DND-41 (cell line): ENCODE data around the gene IDH3G.

Source experiments
- ATAC-seq: fragments of 200-7000 bp; cut with Tn5 transposase; 3 replicates; pipeline ENCODE4 v1.9.1; 2021; ENCODE audit warnings: low read depth; ENCODE audit not compliant: insufficient read depth
- DNase-seq: peaks from one replicate; pipeline ENCODE4 v3.0.0-alpha.2; 2020
- H2AFZ ChIP-seq: 2 replicates; pipeline ENCODE4 v1.6.0; 2012; ENCODE audit warnings: low read depth, low read length
- H3K27ac ChIP-seq: 2 replicates; pipeline ENCODE4 v1.5.1; 2012; ENCODE audit warnings: low read length, inconsistent platforms
- H3K27me3 ChIP-seq: fragments of 200-600 bp; sonication (generic); 2 replicates; pipeline ENCODE4 v1.6.0; 2012; ENCODE audit warnings: low read length, mild to moderate bottlenecking, inconsistent platforms; ENCODE audit not compliant: insufficient read depth, poor library complexity
- H3K36me3 ChIP-seq: 2 replicates; pipeline ENCODE4 v1.5.1; 2012; ENCODE audit warnings: low read length, inconsistent platforms; ENCODE audit not compliant: insufficient read depth
- H3K4me1 ChIP-seq: 2 replicates; pipeline ENCODE4 v1.5.1; 2012; ENCODE audit warnings: mild to moderate bottlenecking, low read length; ENCODE audit not compliant: insufficient read depth
- H3K4me2 ChIP-seq: 2 replicates; pipeline ENCODE4 v1.6.0; 2012; ENCODE audit warnings: mild to moderate bottlenecking, moderate library complexity, low read length, inconsistent platforms; ENCODE audit not compliant: insufficient read depth
- H3K4me3 ChIP-seq, 2 experiments: fragments of 200-600 bp in 1 of 2; shearing (Covaris generic) in 1 of 2; 2 replicates each; pipeline ENCODE4 v1.5.1; 2012 to 2016; ENCODE audit warnings: inconsistent platforms in 2 of 2, low read length in 2 of 2, mild to moderate bottlenecking in 2 of 2, low read depth in 1 of 2, moderate library complexity in 1 of 2
- H3K79me2 ChIP-seq: 2 replicates; pipeline ENCODE4 v1.6.0; 2012; ENCODE audit warnings: low read length, inconsistent platforms; ENCODE audit not compliant: insufficient read depth
- H3K9ac ChIP-seq: 2 replicates; pipeline ENCODE4 v1.6.0; 2012; ENCODE audit warnings: low read depth, mild to moderate bottlenecking, inconsistent platforms, low read length, moderate library complexity
- H3K9me3 ChIP-seq: 2 replicates; pipeline ENCODE4 v1.5.1; 2012; ENCODE audit warnings: low read length, moderate library complexity, mild to moderate bottlenecking, inconsistent platforms; ENCODE audit not compliant: insufficient read depth, severe bottlenecking
- H4K20me1 ChIP-seq: 2 replicates; pipeline ENCODE4 v1.6.0; 2012; ENCODE audit warnings: low read length; ENCODE audit not compliant: insufficient read depth
- CTCF ChIP-seq: IDR thresholded peaks from 2 replicates; pipeline ENCODE4 v1.5.1; 2012; ENCODE audit warnings: borderline replicate concordance, low read length, moderate library complexity, mild to moderate bottlenecking; ENCODE audit not compliant: poor library complexity, severe bottlenecking; ENCODE audit errors: extremely low read depth
- EZH2 ChIP-seq: IDR thresholded peaks from 3 replicates; pipeline ENCODE4 v1.6.1; 2012; ENCODE audit warnings: borderline replicate concordance, low read depth, mild to moderate bottlenecking, moderate library complexity, low read length, inconsistent platforms; ENCODE audit not compliant: severe bottlenecking

IDH3G gene

DNA sequence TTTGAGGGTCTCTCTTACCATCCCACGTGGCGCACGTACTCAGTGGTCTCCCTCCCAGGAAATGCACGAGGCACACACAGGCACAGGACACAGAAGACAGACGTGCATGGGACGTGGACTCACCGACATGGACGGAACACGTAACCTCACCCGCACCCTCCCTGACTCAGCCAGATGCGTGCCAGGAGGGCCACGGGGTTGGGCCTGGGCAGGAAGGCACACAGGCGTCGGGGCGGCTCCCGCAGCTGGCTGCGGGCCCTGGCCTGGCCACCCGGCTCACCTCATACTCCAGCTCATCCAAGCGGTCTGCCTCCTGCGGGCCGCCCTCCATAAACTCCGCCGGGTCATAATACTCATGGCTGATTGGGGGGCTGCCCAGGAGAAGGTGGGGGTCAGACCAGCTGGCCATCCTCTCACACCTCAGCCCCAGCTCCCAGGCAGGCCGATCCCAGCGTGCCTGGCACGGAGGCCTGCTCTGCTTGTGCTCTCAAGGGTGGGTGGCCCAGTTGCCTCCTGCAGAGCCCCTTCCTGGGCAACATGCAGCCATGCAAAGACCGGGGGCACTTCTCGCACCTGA is 12.9 kb upstream of the IDH3G start:
- H3K4me3 ChIP-seq = no peak overlapping the region
- H2AFZ ChIP-seq = no peak overlapping the region
- H3K27me3 ChIP-seq = no peaks in the 10 kb centered on the region
- no peaks in the 10 kb centered on the region for H3K79me2 ChIP-seq
- no peaks in the 10 kb centered on the region for H3K4me1 ChIP-seq
- H3K9me3 ChIP-seq = no peaks in the 10 kb centered on the region
- H3K4me2 ChIP-seq = no peak overlapping the region
- ATAC-seq (no peak), DNase-seq (no peak)
- H3K36me3 ChIP-seq = no peaks in the 10 kb centered on the region
- no peak for TF ChIP-seq EZH2
- TF ChIP-seq CTCF = no peak
- no peaks in the 10 kb centered on the region for H4K20me1 ChIP-seq
- no peak overlapping the region for H3K27ac ChIP-seq
- H3K9ac ChIP-seq = no peak overlapping the region

DNA sequence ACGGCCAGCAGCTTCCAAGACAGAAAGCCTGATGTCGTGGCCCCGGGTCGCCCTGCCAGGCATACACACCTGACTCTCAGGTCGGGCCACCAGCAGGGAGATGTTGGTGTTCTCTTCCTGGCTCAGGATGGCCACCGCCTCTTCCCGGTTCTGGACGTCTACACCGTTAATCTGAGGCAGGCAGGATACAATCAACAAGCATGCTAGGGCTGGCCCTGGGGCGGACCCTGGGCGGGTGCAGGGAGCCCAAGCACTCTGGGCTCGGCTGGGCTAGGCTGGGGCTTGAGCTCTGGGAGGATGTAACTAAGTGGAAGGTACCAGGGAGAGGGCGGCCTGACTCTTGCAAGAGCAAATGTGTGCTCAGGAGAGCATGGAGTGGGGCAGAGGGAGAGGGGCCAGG is 11.3 kb upstream of the IDH3G start:
- no peak for ATAC-seq
- no peak for TF ChIP-seq CTCF
- no peak for TF ChIP-seq EZH2
- Histone ChIP-seq H3K27ac (no peak overlapping the region), H2AFZ (no peak overlapping the region), H3K4me1 (no peaks in the 10 kb centered on the region), H3K36me3 (no peaks in the 10 kb centered on the region), H3K4me2 (no peak overlapping the region), H3K4me3 (no peak overlapping the region), H3K79me2 (no peaks in the 10 kb centered on the region), H4K20me1 (no peaks in the 10 kb centered on the region), H3K9me3 (no peaks in the 10 kb centered on the region), H3K9ac (no peak overlapping the region), H3K27me3 (no peaks in the 10 kb centered on the region)
- no peak for DNase-seq

DNA sequence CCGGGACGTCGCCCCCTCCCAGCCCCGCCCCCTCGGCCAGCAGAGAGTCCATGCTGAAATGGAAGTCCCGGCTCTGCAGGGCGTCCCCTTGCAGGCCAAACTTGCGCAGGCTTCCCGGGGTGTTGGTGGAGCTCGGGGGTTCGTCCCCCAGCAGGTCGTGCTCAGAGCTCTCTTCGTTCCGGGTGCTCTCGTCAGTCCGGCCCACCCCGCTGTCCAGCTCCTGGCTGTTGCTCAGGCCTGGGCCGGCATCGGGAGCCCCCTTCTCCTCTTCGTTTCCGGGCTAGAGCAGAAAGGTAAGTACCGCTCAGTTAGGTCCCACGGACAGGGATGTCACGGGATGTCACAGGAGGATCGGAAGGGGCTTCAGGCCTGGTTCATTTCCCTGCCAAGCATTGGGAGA is 10.4 kb upstream of the IDH3G start:
- Histone ChIP-seq H3K9ac (no peak overlapping the region), H4K20me1 (no peaks in the 10 kb centered on the region), H3K79me2 (no peaks in the 10 kb centered on the region), H3K36me3 (no peaks in the 10 kb centered on the region), H3K4me3 (no peak overlapping the region), H3K27ac (no peak overlapping the region), H3K4me1 (no peaks in the 10 kb centered on the region), H2AFZ (no peak overlapping the region), H3K27me3 (no peaks in the 10 kb centered on the region), H3K4me2 (no peak overlapping the region), H3K9me3 (no peaks in the 10 kb centered on the region)
- DNase-seq = no peak
- no peak for ATAC-seq
- no peak for TF ChIP-seq EZH2
- no peak for TF ChIP-seq CTCF
